WI38 (cell line): ENCODE measurements around the gene NR5A1.

Experiments used
- H3K4me3 ChIP-seq: 2 replicates; pipeline ENCODE4 v1.5.1; 2011; ENCODE audit warnings: low read depth, mild to moderate bottlenecking, control low read depth, low read length
- TF ChIP-seq, protein P1 (sequence below): IDR thresholded peaks from 2 replicates; pipeline ENCODE4 v1.5.1; 2012; ENCODE audit warnings: low read depth, mild to moderate bottlenecking, control low read depth, low read length

Gene NR5A1

DNA sequence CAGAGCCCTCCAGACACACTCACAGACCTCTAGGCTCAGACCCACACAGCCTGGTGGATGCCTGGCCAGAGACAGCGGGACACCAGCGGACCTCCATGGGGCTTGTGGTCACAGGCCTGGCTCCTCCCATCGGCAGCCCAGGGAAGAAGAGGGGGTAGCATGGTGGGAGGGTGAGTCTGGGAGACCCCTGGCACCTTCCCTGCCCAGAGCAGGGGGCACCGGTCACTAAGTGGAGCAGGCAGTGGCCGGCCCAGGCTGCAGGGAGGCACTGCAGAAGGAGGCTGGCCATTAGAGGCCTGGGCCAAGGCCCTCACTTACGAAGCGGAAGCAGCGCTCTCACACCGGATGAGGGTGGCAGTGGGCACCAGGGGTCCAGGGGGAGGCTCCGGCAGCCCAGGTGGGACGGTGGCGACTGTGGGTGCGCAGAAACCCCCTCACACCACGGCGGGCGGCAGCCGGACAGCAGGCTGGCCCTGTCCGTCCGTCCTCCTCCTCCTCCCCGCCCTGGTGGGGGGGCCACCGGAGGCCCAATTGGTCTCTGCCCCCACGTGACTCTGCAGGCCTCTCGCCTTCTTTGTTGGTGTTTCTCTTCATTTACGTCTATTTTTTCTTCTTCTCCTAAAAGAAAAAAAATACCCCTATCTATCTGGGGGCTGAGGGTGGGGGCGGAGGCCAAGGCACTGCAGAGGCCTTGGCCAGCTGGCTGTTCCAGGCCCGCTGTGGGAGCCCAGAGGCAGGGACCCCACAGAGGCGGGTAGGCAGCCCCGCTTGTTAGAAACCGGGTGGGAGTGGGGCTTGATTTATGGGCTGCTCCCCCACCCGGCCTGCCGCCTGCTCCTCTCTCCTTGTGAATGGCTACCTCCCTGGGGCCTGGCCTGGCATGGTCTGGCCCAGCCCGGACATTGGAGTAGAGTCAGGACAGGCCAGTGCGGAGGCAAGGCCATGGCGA, at the start of gene NR5A1:
Gene NR5A1, minus strand, starts transcription at position 469 of the 949 bp plus-strand sequence. CDS start 4,004 bp downstream, outside the sequence.
- no peak within 1 kb of the TSS for H3K4me3 ChIP-seq
- TF ChIP-seq, protein P1, sequence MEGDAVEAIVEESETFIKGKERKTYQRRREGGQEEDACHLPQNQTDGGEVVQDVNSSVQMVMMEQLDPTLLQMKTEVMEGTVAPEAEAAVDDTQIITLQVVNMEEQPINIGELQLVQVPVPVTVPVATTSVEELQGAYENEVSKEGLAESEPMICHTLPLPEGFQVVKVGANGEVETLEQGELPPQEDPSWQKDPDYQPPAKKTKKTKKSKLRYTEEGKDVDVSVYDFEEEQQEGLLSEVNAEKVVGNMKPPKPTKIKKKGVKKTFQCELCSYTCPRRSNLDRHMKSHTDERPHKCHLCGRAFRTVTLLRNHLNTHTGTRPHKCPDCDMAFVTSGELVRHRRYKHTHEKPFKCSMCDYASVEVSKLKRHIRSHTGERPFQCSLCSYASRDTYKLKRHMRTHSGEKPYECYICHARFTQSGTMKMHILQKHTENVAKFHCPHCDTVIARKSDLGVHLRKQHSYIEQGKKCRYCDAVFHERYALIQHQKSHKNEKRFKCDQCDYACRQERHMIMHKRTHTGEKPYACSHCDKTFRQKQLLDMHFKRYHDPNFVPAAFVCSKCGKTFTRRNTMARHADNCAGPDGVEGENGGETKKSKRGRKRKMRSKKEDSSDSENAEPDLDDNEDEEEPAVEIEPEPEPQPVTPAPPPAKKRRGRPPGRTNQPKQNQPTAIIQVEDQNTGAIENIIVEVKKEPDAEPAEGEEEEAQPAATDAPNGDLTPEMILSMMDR: no peak

DNA sequence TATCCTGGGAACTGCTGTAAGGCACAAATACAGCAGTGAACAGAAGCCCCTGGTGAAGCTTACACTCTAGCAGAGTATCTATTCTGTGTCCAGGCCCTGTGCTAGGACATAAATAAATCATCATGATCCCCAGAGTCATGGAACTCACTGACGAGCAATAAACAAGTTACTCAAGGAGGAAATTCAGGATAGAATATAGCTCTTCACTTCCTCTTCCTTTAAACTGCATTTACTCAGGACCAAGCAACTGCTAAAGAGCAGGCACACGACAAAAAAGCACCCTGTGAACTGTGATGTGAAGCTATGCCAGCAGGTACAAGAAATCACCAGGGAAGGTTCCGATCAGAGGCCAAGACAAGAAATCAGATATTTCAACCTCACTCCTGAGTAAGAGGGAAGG, 47.8 kb upstream of the NR5A1 start:
- TF ChIP-seq, protein P1: no peak
- H3K4me3 ChIP-seq: no peak overlapping the region

DNA sequence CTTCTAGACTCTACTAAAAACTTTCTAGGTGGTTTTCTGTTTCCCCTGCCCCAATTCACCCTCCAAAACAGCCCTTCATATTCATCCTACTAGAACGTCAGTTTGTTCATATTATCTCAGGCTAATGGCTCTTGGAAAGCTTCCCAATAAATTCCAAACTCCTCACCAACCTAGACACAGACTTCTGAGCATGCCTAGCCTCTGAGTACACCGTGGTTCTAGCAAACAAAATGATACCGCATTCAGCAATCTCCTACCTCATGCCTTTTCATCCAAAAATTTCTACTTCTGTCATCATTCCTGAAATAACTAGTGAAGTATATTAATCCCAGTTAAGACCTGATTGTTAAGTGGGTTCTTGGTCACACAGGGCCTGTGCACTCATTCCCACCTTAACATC, 46.5 kb upstream of the NR5A1 start:
- TF ChIP-seq, protein P1: no peak

DNA sequence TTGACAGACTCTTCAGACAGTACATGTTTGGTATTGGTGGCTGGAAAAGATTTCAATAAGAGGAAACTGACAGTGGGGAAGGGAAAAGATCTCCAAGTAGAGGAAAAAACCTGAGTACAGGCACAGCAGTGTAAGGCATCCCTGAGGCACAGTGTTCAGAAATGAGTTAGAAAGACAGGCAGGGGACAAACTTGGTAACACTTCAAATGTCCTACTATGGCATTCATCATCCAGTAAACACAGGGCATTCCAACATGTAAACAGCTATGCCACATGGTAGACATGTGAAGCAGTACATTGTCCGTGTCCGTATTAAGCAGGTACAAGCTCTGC, 45.0 kb upstream of the NR5A1 start:
- no peak overlapping the region for H3K4me3 ChIP-seq
- TF ChIP-seq, protein P1: no peak

More for the DNA sequence above, 46.5 kb upstream of the NR5A1 start:
- no peak overlapping the region for H3K4me3 ChIP-seq

DNA sequence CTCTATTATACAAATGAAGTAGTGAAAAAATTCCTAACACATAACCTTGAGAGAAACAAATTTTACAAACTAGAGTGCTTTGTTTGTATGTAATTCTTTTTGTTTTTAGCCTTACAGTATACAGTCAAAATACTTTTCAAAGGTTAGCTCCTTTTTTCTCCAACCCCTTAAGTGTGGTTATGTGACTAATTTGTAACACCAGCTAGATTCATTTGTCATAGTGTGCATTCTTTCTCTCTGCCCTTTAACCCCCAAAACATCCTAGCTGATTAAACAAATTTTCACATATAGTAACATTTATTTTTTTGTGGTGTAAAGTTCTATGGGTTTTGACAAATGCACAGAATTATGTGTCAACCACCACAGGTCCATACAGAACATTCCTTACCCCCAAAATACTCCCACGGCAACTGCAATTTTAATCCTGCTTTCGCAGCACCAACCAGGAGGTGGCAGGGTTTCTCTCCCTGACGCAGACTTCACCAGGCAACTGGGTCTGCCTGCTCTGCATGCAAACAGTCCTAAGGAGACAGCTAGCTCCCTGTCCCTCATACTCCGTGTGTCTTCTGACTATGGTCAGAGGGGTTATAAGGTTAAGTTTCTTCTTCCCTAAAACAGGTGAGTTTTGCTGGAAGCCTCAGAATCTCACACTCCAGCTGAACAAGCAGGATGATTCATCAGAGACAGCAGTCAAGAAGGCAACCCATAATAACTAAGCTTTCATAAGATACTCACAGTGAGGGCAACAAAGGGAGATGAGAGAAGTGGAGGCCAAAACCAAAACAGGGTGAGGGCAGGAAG, 44.5 kb upstream of the NR5A1 start:
- TF ChIP-seq, protein P1: peak; percentile 78

DNA sequence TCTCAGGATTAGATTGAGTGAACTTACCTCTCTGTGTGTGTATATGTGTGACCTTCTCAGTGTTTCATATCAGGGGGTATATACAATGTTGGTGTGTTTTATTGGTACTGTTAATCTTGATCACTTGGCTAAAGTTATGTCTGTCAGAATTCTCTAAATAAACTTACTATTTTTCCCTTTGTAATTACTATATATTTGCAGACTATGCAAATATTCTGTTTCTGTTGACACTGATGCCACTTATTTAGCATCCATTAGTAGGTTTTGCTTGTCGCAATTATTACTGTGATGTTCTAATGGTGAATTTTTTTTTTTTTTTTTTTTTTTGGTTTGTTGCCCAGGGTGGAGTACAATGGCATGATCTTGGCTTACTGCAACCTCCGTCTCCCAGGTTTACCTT, 42.9 kb upstream of the NR5A1 start:
- no peak overlapping the region for H3K4me3 ChIP-seq
- TF ChIP-seq, protein P1: no peak

More for the DNA sequence above, 44.5 kb upstream of the NR5A1 start:
- H3K4me3 ChIP-seq: no peak overlapping the region
